Activated T-cell treated with anti-CD3 and anti-CD28 coated beads, Interleukin-2, amount 50 U/mL, for 72 hours (primary cell): ENCODE data around the gene FMNL3. TPM values are rescaled to one million over a fixed set of nuclear protein-coding genes. Genes with fewer than 3 reads are reported as not detected.
A peak's percentile ranks its signal among the peaks of the same experiment; 100 is the strongest.

ENCODE experiments used
- ATAC-seq, 2 donors: fragments of 150-1000 bp; cut with Tn5 transposase; replicated peaks in 1 of 2; 2 replicates each; pipeline ENCODE4 v1.10.0; 2021; ENCODE audit warnings: moderate library complexity in 2 of 2, mild to moderate bottlenecking in 1 of 2
- DNase-seq, 2 donors: peaks; one replicate each; pipeline ENCODE4 v3.0.0; 2021 to 2022; ENCODE audit warnings: mixed read lengths in 1 of 2
- H3K27ac Mint-ChIP-seq: one replicate; pipeline ENCODE4 v1.8.0; 2022; ENCODE audit warnings: mild to moderate bottlenecking, moderate library complexity, mixed read lengths
- H3K27me3 Mint-ChIP-seq: one replicate; pipeline ENCODE4 v1.8.0; 2022; ENCODE audit warnings: low read depth, mixed read lengths
- H3K36me3 Mint-ChIP-seq, 2 donors: one replicate each; pipeline ENCODE4 v1.8.0; 2022; ENCODE audit warnings: mixed read lengths in 2 of 2, mild to moderate bottlenecking in 1 of 2; ENCODE audit not compliant: insufficient read depth in 2 of 2
- H3K4me1 Mint-ChIP-seq: one replicate; pipeline ENCODE4 v1.8.0; 2022; ENCODE audit warnings: low read depth, mixed read lengths
- H3K4me3 Mint-ChIP-seq, 2 donors: one replicate each; pipeline ENCODE4 v1.8.0; 2022; ENCODE audit warnings: mild to moderate bottlenecking in 2 of 2, mixed read lengths in 2 of 2, moderate library complexity in 2 of 2
- H3K9me3 Mint-ChIP-seq, 2 donors: one replicate each; pipeline ENCODE4 v1.8.0; 2022; ENCODE audit warnings: mixed read lengths in 2 of 2
- total RNA-seq, 2 donors: library from RNA; stranded (reverse); gene quantifications; one replicate each; pipeline ENCODE4 v1.2.3, GENCODE V29; 2022

The FMNL3 gene
- total RNA-seq, 2 donors from 2014 or later = 40.6 to 42.0 TPM

DNA sequence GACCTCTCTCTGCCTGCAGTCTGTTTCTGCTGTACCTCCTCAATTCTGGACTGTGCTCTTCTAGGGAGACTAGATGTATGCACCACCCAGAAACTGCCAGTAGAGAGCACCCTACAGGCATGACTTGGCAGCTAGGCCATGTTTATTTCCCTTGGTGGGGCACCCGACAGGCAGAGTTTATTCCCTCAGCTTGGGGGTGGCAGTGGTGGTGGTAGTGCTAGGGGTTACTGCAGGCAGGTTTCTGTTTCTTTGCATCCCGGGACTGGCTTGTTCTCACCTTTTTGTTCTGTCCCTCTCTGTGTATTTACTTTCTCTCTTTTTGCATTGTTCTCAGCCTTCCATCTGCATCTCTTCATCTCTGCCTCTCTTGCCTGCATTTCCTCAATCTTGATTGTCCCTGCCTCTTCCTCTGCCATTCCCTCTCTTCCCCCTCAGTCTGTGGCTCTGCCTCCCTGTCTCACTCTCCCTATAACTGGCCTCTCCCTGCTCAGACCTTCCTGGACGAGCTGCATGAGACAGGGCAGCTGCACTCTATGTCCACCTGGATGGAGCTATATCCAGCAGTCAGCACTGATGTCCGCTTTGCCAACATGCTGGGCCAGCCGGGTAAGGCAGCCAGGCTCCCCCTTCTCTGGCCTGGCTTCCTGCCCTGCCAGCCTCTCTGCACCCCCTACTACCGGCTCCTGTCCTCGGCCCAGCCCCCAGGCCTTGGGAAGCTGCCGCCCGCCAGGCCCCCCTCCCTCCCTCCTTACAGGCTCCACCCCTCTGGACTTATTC lies 70.0 kb downstream of the FMNL3 start:
- no peaks in the 10 kb centered on the region for H3K9me3 Mint-ChIP-seq
- peak overlapping the region; percentile 6 for H3K27ac Mint-ChIP-seq
- ATAC-seq = peak; percentile 90
- H3K36me3 Mint-ChIP-seq = peaks cover 0 to 1% of the 10 kb centered on the region in 2 donors
- H3K27me3 Mint-ChIP-seq = no peaks in the 10 kb centered on the region
- peak; percentile 63 to 68 for DNase-seq
- H3K4me3 Mint-ChIP-seq = no peak overlapping the region
- peaks cover 16% of the 10 kb centered on the region for H3K4me1 Mint-ChIP-seq

DNA sequence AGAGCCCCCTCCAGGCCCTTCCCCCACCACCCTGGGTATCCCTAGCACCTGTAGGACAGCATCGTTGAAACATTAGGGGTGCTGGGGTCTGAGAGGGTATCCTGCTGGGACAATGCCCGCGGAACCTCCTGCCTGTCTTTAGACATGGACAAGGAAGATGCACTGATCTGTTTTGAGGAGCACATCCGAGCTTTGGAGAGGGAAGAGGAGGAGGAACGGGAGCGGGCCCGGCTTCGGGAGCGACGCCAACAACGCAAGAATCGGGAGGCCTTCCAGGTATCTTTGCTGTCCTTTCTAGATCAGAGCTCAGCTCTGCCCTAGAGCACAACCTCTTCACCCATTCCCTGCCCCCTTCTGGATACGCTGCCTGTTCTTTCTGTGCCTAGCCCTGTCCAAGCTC lies 70.6 kb downstream of the FMNL3 start:
- ATAC-seq (no peak), DNase-seq (no peak)
- Mint-ChIP-seq H3K27me3 (no peaks in the 10 kb centered on the region), H3K36me3 (peaks cover 0 to 1% of the 10 kb centered on the region in 2 donors), H3K4me3 (no peak overlapping the region), H3K27ac (no peak overlapping the region), H3K9me3 (no peaks in the 10 kb centered on the region), H3K4me1 (peaks cover 16% of the 10 kb centered on the region)

DNA sequence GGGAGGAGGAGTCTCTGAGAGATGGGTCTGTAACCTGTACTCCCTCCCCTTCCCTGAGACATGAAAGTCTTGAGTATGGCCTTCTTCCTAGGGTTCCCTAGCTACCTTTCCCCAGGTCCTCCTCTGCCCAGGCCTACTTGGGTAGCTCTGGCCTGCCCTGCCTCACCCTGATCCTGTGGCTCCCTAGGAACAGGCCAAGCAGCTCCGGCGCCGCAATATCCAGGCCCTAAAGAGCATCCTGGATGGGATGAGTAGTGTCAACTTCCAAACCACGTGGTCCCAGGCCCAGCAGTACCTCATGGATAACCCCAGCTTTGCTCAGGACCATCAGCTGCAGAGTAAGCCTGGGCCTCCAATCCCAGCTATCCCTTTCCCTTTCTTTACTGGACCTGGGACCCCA lies 71.5 kb downstream of the FMNL3 start:
- peaks cover 0 to 1% of the 10 kb centered on the region in 2 donors for H3K36me3 Mint-ChIP-seq
- H3K27me3 Mint-ChIP-seq = no peaks in the 10 kb centered on the region
- no peak for DNase-seq
- no peaks in the 10 kb centered on the region for H3K9me3 Mint-ChIP-seq
- peaks cover 16% of the 10 kb centered on the region for H3K4me1 Mint-ChIP-seq
- ATAC-seq = no peak
- no peak overlapping the region for H3K4me3 Mint-ChIP-seq
- H3K27ac Mint-ChIP-seq = no peak overlapping the region

- no peak overlapping the region for H3K4me3 Mint-ChIP-seq
- peaks cover 16% of the 10 kb centered on the region for H3K4me1 Mint-ChIP-seq
- peaks cover 0 to 1% of the 10 kb centered on the region in 2 donors for H3K36me3 Mint-ChIP-seq
- H3K9me3 Mint-ChIP-seq = no peaks in the 10 kb centered on the region
- DNase-seq = no peak
- no peaks in the 10 kb centered on the region for H3K27me3 Mint-ChIP-seq
- no peak for ATAC-seq
- no peak overlapping the region for H3K27ac Mint-ChIP-seq
These were observed 72.2 kb downstream of the FMNL3 start for GRCh38 chr12:49635036-49635435.

DNA sequence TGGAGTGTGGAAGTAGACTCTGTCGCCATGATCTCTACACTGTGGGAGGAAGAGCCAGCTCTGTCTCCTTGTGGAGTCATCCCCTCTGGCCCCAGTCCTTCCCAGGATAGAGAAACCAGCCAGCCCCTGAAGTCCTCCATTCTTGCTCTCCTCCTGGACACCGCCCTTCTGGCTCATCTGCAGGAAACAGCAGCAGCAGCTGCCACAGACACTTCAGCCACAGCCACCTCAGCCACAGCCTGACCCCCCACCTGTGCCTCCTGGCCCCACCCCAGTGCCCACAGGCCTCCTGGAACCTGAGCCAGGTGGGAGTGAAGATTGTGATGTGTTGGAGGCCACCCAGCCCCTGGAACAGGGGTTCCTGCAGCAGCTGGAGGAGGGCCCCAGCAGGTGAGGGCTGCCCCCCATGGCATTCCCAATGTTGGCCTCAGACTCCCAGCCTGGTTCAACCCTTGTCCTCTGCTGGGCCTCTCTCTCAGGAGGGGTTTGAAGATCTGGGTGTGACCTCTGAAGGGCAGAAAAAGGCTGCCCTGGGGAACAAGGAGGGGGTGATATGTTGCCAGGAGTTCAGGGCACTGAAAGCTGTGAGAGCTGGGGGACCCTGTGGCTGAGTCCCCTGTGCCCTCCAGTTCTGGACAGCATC lies 73.4 kb downstream of the FMNL3 start:
- H3K9me3 Mint-ChIP-seq = no peaks in the 10 kb centered on the region
- H3K4me3 Mint-ChIP-seq = no peak overlapping the region
- peaks cover 10% of the 10 kb centered on the region for H3K4me1 Mint-ChIP-seq
- no peak for DNase-seq
- ATAC-seq = no peak
- H3K27ac Mint-ChIP-seq = no peak overlapping the region
- no peaks in the 10 kb centered on the region for H3K27me3 Mint-ChIP-seq
- peaks cover 0 to 1% of the 10 kb centered on the region in 2 donors for H3K36me3 Mint-ChIP-seq

- no peak for ATAC-seq
- no peak for DNase-seq
- Mint-ChIP-seq H3K4me1 (peaks cover 10% of the 10 kb centered on the region), H3K36me3 (peaks cover 0 to 1% of the 10 kb centered on the region in 2 donors), H3K27ac (no peak overlapping the region), H3K27me3 (no peaks in the 10 kb centered on the region), H3K4me3 (no peak overlapping the region), H3K9me3 (no peaks in the 10 kb centered on the region)
These were observed 74.1 kb downstream of the FMNL3 start for GRCh38 chr12:49632986-49633702.

- no peaks in the 10 kb centered on the region for H3K36me3 Mint-ChIP-seq
- H3K4me1 Mint-ChIP-seq = peaks cover 10% of the 10 kb centered on the region
- ATAC-seq (no peak), DNase-seq (no peak)
- H3K9me3 Mint-ChIP-seq = no peaks in the 10 kb centered on the region
- H3K27ac Mint-ChIP-seq = no peak overlapping the region
- H3K4me3 Mint-ChIP-seq = no peak overlapping the region
- H3K27me3 Mint-ChIP-seq = no peaks in the 10 kb centered on the region
These were observed 74.8 kb downstream of the FMNL3 start for GRCh38 chr12:49632401-49632800.

GRCh38 chr12:49631336-49631907 lies 75.8 kb downstream of the FMNL3 start:
- Mint-ChIP-seq H3K9me3 (no peaks in the 10 kb centered on the region), H3K27ac (no peak overlapping the region), H3K4me1 (no peaks in the 10 kb centered on the region), H3K27me3 (no peaks in the 10 kb centered on the region), H3K36me3 (no peaks in the 10 kb centered on the region), H3K4me3 (no peak overlapping the region)
- ATAC-seq (no peak), DNase-seq (no peak)

- no peak for ATAC-seq
- no peaks in the 10 kb centered on the region for H3K36me3 Mint-ChIP-seq
- no peak overlapping the region for H3K4me3 Mint-ChIP-seq
- H3K27me3 Mint-ChIP-seq = no peaks in the 10 kb centered on the region
- no peaks in the 10 kb centered on the region for H3K9me3 Mint-ChIP-seq
- no peak overlapping the region for H3K27ac Mint-ChIP-seq
- DNase-seq = no peak
- H3K4me1 Mint-ChIP-seq = no peaks in the 10 kb centered on the region
These were observed 79.3 kb downstream of the FMNL3 start for GRCh38 chr12:49627752-49628360.

- Mint-ChIP-seq H3K27ac (no peak overlapping the region), H3K27me3 (no peaks in the 10 kb centered on the region), H3K9me3 (no peaks in the 10 kb centered on the region), H3K4me3 (no peak overlapping the region), H3K4me1 (peaks cover 7% of the 10 kb centered on the region), H3K36me3 (no peaks in the 10 kb centered on the region)
- ATAC-seq (no peak), DNase-seq (no peak)
These were observed 80.4 kb downstream of the FMNL3 start for GRCh38 chr12:49626836-49627235.

DNA sequence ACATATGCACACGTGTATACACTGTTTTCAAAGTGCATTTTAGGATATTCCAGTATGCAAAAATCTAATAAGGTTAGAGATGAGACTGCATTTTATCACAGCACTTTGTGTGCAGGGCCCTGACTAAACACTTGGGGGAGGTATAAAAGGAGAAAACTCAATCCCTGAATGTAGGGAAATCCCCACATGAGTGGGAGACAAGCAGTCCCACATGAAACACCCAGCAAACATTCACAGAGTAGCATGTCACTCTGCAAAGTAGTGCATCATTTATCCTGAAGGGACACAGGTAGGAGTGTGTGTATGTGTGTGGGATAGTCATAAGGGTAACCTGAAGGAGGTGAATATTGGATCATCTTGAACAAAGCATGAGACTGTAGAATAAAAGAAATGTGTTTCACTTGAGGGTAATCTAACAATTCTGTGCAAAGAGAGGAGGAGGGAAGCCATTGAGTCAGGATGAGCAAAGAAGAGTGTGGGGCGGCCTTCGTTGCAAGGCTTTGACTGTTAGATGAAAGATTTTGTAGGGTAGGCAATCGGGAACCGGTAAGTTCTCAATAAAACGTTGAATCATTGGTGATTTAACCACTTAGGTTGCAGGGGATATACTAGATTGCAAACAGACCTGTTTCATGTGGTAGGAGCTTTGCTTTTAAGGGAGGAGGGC lies 80.9 kb downstream of the FMNL3 start:
- peaks cover 2% of the 10 kb centered on the region for H3K27me3 Mint-ChIP-seq
- H3K4me1 Mint-ChIP-seq = peaks cover 12% of the 10 kb centered on the region
- no peaks in the 10 kb centered on the region for H3K36me3 Mint-ChIP-seq
- peak in 1 of 2 donors; percentile 40 for DNase-seq
- H3K4me3 Mint-ChIP-seq = no peak overlapping the region
- ATAC-seq = peak; percentile 26 to 28
- no peak overlapping the region for H3K27ac Mint-ChIP-seq
- no peaks in the 10 kb centered on the region for H3K9me3 Mint-ChIP-seq

DNA sequence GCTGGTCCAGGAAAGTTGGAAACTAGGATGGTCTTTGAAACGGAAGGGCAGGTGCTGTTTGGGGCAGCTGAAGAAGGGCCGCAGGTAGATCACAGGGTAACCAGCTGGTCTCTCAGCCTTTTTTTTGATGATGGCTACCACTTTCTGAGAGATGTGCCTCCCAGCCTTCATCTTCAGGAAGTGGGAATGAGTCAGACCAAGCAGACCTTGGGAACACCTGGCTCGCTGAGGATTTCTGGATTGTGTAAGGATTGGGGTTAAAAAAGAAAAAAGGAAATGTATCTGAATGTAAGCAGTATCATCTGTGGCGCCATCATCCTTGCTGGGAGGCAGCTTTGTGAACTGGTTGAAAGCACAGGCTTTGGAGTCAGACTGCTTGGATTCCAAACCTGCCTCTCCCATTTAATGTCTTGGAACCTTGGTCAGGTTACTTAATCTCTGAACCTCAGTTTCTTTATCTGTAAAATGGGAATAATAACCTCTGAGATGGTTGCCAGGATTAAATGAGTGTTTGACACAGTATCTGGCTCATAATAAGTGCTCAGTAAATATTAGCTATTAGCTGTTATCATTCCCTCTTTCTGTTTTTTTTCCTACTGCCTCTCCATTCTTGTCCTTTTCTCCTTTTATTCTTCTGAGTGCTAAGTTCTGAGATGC lies 82.2 kb downstream of the FMNL3 start:
- Mint-ChIP-seq H3K4me3 (peak overlapping the region; percentile 14 to 71), H3K9me3 (no peaks in the 10 kb centered on the region), H3K4me1 (peaks cover 20% of the 10 kb centered on the region), H3K27me3 (peaks cover 12% of the 10 kb centered on the region), H3K27ac (no peak overlapping the region), H3K36me3 (no peaks in the 10 kb centered on the region)
- no peak for DNase-seq
- ATAC-seq = no peak
